Middle frontal gyrus (tissue), 1 donor: ENCODE results near the gene ACSL3.
A peak's percentile ranks its signal among the peaks of the same experiment; 100 is the strongest.
"Not testable (repeated sequence)": the region's sequence is repeated elsewhere in the genome, so short reads cannot be mapped to it uniquely, and the experiment has no call there.

Source experiments
- DNase-seq: peaks from one replicate; pipeline ENCODE4 v3.0.0-alpha.2; 2015; ENCODE audit warnings: low spot score; ENCODE audit errors: extremely low spot score

Gene ACSL3

GRCh38 chr2:222860740-222861410, at the start of gene ACSL3:
Gene ACSL3 (plus strand): TSS chr2:222861036. CDS start chr2:222908773, 47,737 bp downstream.
- peak; percentile 94 for DNase-seq

DNA sequence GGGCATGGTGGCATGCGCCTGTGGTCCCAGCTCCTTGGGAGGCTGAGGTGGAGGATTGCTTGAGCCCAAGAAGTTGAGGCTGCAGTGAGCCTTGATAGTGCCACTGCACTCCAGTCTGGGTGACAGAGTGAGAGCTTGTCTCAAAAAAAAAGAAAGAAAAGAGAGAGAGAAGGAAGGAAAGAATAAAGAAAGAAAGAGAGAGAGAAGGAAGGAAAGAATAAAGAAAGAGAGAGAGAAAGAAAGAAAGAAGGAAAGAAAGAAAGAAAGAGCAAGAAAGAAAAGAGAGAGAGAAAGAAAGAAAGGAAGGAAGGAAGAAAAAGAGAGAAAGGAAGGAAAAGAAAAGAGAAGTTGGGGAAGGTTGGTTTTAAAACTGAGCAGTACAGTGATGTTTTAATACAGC, 49.0 kb upstream of the ACSL3 start:
- DNase-seq = no peak

DNA sequence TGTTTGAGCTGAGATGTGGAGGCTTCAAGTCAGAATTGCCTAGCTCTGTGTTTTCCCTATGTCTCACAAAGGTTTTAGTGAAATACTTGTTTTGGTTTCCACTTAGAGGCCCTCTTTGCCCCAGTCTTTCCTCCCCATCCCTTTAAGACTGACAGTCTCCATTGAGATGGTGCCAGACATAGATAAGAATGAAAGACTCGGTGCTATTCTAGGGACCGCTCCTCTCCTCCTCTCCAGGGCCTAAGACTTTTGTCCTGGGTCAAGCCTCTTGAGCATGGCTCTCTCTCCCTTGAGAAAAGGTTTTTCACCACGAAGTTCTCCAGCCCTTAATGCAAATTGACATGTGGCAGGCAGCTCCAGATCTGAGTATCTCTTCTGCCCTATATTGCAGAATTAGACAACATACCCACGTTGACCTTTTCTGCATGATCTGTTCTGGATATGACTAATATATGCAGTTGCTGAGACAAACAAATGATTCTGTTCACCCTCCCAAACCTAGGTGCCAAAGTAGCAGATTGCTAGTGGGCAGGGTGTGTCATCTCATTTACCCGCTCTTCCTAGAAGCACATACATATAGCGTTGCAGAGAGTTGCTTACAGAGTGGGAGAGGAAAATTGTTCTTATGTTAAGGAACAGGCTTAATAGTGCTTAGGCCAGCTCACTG, 47.5 kb upstream of the ACSL3 start:
- DNase-seq = no peak

DNA sequence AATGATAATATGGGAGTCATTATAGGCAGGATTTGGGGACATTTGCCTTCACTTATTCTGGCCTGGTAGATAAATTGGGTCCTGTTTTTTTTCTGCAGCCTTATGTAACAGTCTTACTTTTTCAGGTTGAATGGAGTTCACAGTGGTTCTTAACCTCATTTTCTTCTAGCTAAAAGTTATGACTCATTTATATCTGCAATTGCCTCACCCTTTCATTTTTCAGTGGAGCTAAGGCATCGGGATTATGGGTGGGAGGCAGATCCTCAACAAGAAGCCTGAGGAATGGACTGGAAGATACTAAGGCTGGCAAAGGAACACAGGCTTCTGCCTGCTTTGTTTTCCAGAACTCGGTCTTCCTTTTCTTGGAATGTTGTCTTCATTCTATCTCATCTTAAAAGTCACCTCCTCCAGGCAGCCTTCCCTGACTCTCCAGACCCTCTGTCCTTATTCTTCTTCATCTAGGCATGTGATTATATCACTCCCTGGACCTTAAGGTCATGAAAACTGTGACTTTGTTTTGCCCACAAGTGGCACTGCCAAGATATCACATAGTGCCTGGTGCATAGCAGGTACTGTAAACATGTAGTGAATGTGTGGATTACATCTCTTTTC, 41.0 kb upstream of the ACSL3 start:
- no peak for DNase-seq

- no peak for DNase-seq
These were observed 37.5 kb upstream of the ACSL3 start for GRCh38 chr2:222823183-222823930.

DNA sequence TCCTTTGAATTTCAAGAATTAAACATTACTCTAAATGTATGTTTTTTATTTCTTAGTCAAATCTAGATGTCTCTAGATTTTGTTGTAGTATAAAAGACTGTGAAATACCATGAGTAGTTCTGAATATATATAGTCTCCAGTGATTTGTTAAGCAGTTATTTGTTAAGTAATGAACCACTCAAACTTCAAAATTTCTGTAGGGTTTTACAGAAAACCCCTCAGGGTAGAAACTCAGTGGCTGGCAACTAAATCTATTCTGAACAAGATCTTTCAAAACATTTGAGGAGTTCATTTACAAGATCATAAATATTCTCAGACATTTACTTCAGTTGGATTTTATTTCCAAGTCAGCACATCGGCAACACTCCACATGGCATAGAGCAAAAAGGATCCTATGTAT, 35.8 kb upstream of the ACSL3 start:
- no peak for DNase-seq

GRCh38 chr2:222827417-222827816, 33.4 kb upstream of the ACSL3 start:
- DNase-seq = no peak

GRCh38 chr2:222828572-222828971, 32.3 kb upstream of the ACSL3 start:
- no peak for DNase-seq

DNA sequence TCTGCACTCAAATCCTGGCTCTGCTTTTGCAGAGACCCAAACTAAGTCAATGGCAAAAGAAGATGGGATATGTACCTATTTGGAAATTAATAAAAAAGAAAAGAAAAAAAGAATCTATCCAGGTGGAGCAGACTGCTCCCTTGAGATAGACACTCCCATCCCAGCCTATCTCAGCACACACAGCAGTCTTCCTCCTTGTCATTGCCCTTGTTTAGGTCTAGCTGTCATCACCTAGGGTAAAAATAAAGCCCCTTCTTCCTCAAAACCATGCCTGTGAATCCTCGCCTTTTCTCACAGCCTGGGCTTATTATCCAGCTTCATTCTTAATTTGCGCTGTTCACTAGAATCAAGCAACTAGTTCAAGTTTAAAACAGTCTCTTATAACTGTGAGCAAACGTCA, 30.7 kb upstream of the ACSL3 start:
- no peak for DNase-seq

DNA sequence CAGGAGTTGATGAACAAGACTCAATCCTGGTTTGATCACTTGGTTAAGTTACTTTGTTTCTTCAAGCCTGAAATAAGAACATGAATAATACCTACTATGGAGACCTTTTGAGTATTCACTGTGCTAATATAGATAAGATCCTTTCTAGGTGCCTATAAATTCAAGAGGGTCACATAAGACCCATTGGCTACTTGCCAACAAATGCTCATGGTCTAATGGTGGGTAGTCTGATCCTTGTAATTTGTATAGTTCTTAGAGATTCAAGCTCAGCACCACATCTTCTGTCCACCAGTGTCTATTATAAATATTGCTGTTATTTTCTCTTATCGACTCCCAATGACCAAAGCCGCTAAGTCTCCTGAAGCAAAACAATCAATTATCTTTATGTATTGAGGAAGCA, 27.4 kb upstream of the ACSL3 start:
- DNase-seq = no peak

DNA sequence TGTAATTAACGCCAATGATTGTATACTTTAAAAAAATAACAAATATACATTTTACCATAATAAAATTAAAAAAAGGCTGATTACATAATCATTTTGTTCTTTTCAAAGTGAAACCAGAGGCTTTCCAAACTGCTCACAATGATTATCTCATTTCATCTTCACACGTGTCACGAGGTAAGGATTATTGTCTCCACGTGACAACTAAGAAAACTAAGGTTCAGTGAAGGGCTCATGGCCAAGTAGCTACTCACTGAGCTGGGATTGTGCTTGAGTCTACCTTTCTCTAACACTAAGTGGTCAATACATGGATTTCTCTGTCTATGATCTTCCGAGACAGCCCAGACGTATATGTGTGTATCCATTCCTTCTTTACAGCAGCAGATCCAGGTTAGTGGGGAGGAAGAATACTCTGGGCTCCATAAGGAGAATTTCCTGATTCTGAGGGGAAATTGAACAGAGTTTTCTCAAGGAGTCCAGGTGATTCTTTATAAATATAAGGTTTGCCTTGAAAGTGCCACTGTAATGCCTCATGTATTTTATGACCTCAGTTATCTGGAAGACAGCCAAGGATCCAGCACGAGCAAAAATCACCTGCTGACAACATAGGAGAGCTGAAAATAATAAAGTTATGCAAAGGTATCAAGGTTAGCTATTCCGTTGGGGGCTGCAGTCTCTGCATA, 25.6 kb upstream of the ACSL3 start:
- no peak for DNase-seq

GRCh38 chr2:222835823-222836151, 25.0 kb upstream of the ACSL3 start:
- DNase-seq = no peak

- DNase-seq = no peak
These were observed 23.2 kb upstream of the ACSL3 start for GRCh38 chr2:222837643-222838056.

- DNase-seq = no peak
These were observed 20.6 kb upstream of the ACSL3 start for GRCh38 chr2:222840060-222840802.

DNA sequence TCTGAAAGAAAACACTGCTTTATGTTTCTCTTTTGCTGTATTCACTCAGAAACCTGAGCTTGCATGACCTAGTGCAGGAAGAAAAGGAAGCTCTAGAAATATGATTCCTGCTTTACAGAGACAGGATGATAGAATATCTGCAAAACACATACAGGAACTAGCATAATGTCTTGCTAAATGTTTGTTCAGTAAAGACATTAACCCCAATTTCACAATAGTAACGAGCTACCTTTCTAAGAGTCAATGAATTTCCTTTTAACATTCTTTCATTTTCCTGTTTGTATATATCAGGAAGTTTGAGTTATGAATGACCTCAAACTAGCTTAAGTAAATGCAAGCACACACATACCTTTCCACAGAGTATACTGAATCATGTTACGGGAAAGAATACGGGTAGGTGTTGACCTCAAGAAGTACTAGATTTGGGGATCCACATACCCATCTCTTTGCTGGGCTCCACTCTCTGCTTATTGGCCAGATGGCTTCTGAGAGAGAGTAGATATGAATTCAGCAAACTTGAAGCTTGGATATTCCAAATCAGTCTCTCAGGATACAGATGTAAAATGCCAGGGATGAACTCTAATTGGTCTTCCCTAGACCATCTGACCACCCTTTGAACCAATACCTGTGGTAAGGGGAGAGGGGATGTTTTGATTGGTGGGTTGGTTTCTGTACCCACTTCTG, 18.2 kb upstream of the ACSL3 start:
- no peak for DNase-seq

GRCh38 chr2:222844323-222844722, 16.5 kb upstream of the ACSL3 start:
- DNase-seq = no peak

- DNase-seq = not testable (repeated sequence)
These were observed 15.5 kb upstream of the ACSL3 start for GRCh38 chr2:222845314-222845713.

- DNase-seq = no peak
These were observed 14.8 kb upstream of the ACSL3 start for GRCh38 chr2:222846003-222846402.

- not testable (repeated sequence) for DNase-seq
These were observed 12.8 kb upstream of the ACSL3 start for GRCh38 chr2:222848031-222848430.

- no peak for DNase-seq
These were observed 12.0 kb upstream of the ACSL3 start for GRCh38 chr2:222848862-222849261.
